KOPT-K1 (cell line): ENCODE measurements around the gene LIMD2.

Source experiments
- H3K27ac ChIP-seq: fragments of 200-600 bp; sonication (generic); 2 replicates; pipeline ENCODE4 v1.5.1; 2016; ENCODE audit warnings: antibody characterized with exemption, mild to moderate bottlenecking, low read depth, low read length; ENCODE audit not compliant: poor library complexity, severe bottlenecking
- H3K36me3 ChIP-seq: fragments of 200-600 bp; sonication (generic); 2 replicates; pipeline ENCODE4 v1.5.1; 2017; ENCODE audit warnings: antibody characterized with exemption, mild to moderate bottlenecking, low read length, moderate library complexity; ENCODE audit not compliant: insufficient read depth
- H3K9me3 ChIP-seq: fragments of 200-600 bp; sonication (generic); 2 replicates; pipeline ENCODE4 v1.5.1; 2017; ENCODE audit warnings: antibody characterized with exemption, low read length, mild to moderate bottlenecking; ENCODE audit not compliant: insufficient read depth, poor library complexity, severe bottlenecking

LIMD2 gene

GRCh38 chr17:63694950-63695773 lies 4.8 kb downstream of the LIMD2 start:
- H3K27ac ChIP-seq, result no peak overlapping the region
- peaks cover 71% of the 10 kb centered on the region for H3K36me3 ChIP-seq
- no peaks in the 10 kb centered on the region for H3K9me3 ChIP-seq

- Histone ChIP-seq H3K9me3 (no peaks in the 10 kb centered on the region), H3K27ac (no peak overlapping the region), H3K36me3 (peaks cover 78% of the 10 kb centered on the region)
Measured at GRCh38 chr17:63694229-63694949, 5.5 kb downstream of the LIMD2 start.

GRCh38 chr17:63693411-63694113 lies 6.4 kb downstream of the LIMD2 start:
- Histone ChIP-seq H3K36me3 (peaks cover 87% of the 10 kb centered on the region), H3K27ac (no peak overlapping the region), H3K9me3 (no peaks in the 10 kb centered on the region)

- Histone ChIP-seq H3K27ac (no peak overlapping the region), H3K36me3 (peaks cover 84% of the 10 kb centered on the region), H3K9me3 (no peaks in the 10 kb centered on the region)
Measured at GRCh38 chr17:63692195-63692816, 7.6 kb downstream of the LIMD2 start.

- Histone ChIP-seq H3K36me3 (peaks cover 81% of the 10 kb centered on the region), H3K9me3 (no peaks in the 10 kb centered on the region), H3K27ac (no peak overlapping the region)
Measured at GRCh38 chr17:63689479-63689878, 10.4 kb downstream of the LIMD2 start.

- no peaks in the 10 kb centered on the region for H3K9me3 ChIP-seq
- H3K27ac ChIP-seq, result no peak overlapping the region
- H3K36me3 ChIP-seq, result peaks cover 80% of the 10 kb centered on the region
Measured at GRCh38 chr17:63688396-63689020, 11.4 kb downstream of the LIMD2 start.

GRCh38 chr17:63686138-63686685 lies 13.7 kb downstream of the LIMD2 start:
- Histone ChIP-seq H3K36me3 (peaks cover 80% of the 10 kb centered on the region), H3K27ac (no peak overlapping the region), H3K9me3 (peaks cover 5% of the 10 kb centered on the region)

- Histone ChIP-seq H3K27ac (no peak overlapping the region), H3K9me3 (peaks cover 5% of the 10 kb centered on the region), H3K36me3 (peaks cover 73% of the 10 kb centered on the region)
Measured at GRCh38 chr17:63685578-63685977, 14.3 kb downstream of the LIMD2 start.

GRCh38 chr17:63685041-63685440 lies 14.9 kb downstream of the LIMD2 start:
- no peak overlapping the region for H3K27ac ChIP-seq
- peaks cover 68% of the 10 kb centered on the region for H3K36me3 ChIP-seq
- peaks cover 5% of the 10 kb centered on the region for H3K9me3 ChIP-seq

GRCh38 chr17:63682981-63683380 lies 16.9 kb downstream of the LIMD2 start:
- Histone ChIP-seq H3K36me3 (peaks cover 51% of the 10 kb centered on the region), H3K27ac (no peak overlapping the region), H3K9me3 (peaks cover 5% of the 10 kb centered on the region)

- H3K27ac ChIP-seq, result no peak overlapping the region
- H3K36me3 ChIP-seq, result peaks cover 56% of the 10 kb centered on the region
- H3K9me3 ChIP-seq, result peaks cover 5% of the 10 kb centered on the region
Measured at GRCh38 chr17:63682441-63682840, 17.5 kb downstream of the LIMD2 start.

- peaks cover 5% of the 10 kb centered on the region for H3K9me3 ChIP-seq
- no peak overlapping the region for H3K27ac ChIP-seq
Measured at GRCh38 chr17:63681530-63681929, 18.4 kb downstream of the LIMD2 start.

GRCh38 chr17:63680700-63681099 lies 19.2 kb downstream of the LIMD2 start:
- H3K9me3 ChIP-seq, result peaks cover 5% of the 10 kb centered on the region
- no peak overlapping the region for H3K27ac ChIP-seq
- peaks cover 65% of the 10 kb centered on the region for H3K36me3 ChIP-seq

More at GRCh38 chr17:63681530-63681929, 18.4 kb downstream of the LIMD2 start:
- H3K36me3 ChIP-seq, result peaks cover 65% of the 10 kb centered on the region

- H3K27ac ChIP-seq, result no peak overlapping the region
- H3K36me3 ChIP-seq, result peaks cover 61% of the 10 kb centered on the region
- H3K9me3 ChIP-seq, result peaks cover 5% of the 10 kb centered on the region
Measured at GRCh38 chr17:63679214-63679613, 20.7 kb downstream of the LIMD2 start.
